Naive thymus-derived CD4-positive, alpha-beta T cell (primary cell): ENCODE measurements around the gene CTDSP2. TPM values are rescaled to one million over a fixed set of nuclear protein-coding genes. Genes with fewer than 3 reads are reported as not detected.

ENCODE experiments used
- ATAC-seq: fragments of 150-1000 bp; cut with Tn5 transposase; 2 replicates; pipeline ENCODE4 v1.10.0; 2021; ENCODE audit warnings: mild to moderate bottlenecking, moderate library complexity
- CTCF ChIA-PET: fragments of 350-600 bp; sonication (Branson Sonifier 250); formaldehyde crosslinking; loops from one replicate; lab custom pipeline; 2021; ENCODE audit warnings: antibody characterized with exemption; lab: Charles Lee
- POLR2A ChIA-PET: fragments of 350-600 bp; sonication (Branson Sonifier 250); formaldehyde crosslinking; loops from one replicate; lab custom pipeline; 2021; ENCODE audit warnings: antibody characterized with exemption, inconsistent platforms; lab: Charles Lee
- DNase-seq, 9 donors: peaks; one replicate each; pipeline versions ENCODE4 v3.0.0 to v3.0.0-alpha.2; 2020 to 2022; ENCODE audit warnings: mixed read lengths in 1 of 9
- H3K27ac ChIP-seq: one replicate; pipeline ENCODE4 v1.7.0; 2013; ENCODE audit warnings: mild to moderate bottlenecking, low read depth, low read length, moderate library complexity
- H3K27me3 ChIP-seq, 2 donors: one replicate each; pipeline ENCODE4 v1.7.0; 2013; ENCODE audit warnings: low read length in 2 of 2, mild to moderate bottlenecking in 2 of 2, moderate library complexity in 2 of 2; ENCODE audit not compliant: control insufficient read depth in 2 of 2, insufficient read depth in 2 of 2
- H3K36me3 ChIP-seq, 3 experiments: 1 replicate in 2 of 3; 2 replicates in 1 of 3; pipeline ENCODE4 v1.7.0; 2013; ENCODE audit warnings: low read length in 3 of 3, mild to moderate bottlenecking in 3 of 3, moderate library complexity in 1 of 3; ENCODE audit not compliant: insufficient read depth in 3 of 3, control insufficient read depth in 2 of 3
- H3K4me1 ChIP-seq, 2 donors: one replicate each; pipeline ENCODE4 v1.7.0; 2013; ENCODE audit warnings: low read length in 2 of 2, mild to moderate bottlenecking in 2 of 2, moderate library complexity in 1 of 2; ENCODE audit not compliant: control insufficient read depth in 2 of 2, insufficient read depth in 2 of 2
- H3K4me3 ChIP-seq: 2 replicates; pipeline ENCODE4 v1.7.0; 2013; ENCODE audit warnings: mild to moderate bottlenecking, low read length
- H3K9me3 ChIP-seq, 3 experiments: 1 replicate in 2 of 3; 2 replicates in 1 of 3; pipeline ENCODE4 v1.7.0; 2013; ENCODE audit warnings: low read length in 3 of 3; ENCODE audit not compliant: control insufficient read depth in 2 of 3
- H3K27ac Mint-ChIP-seq, 9 donors: one replicate each; pipeline ENCODE4 v1.8.0; 2020 to 2022; ENCODE audit warnings: mixed read lengths in 9 of 9, mild to moderate bottlenecking in 8 of 9, moderate library complexity in 5 of 9, inconsistent platforms in 2 of 9
- H3K27me3 Mint-ChIP-seq, 5 donors: one replicate each; pipeline ENCODE4 v1.8.0; 2021 to 2022; ENCODE audit warnings: mixed read lengths in 5 of 5, mild to moderate bottlenecking in 1 of 5
- H3K36me3 Mint-ChIP-seq, 5 donors: one replicate each; pipeline ENCODE4 v1.8.0; 2020 to 2022; ENCODE audit warnings: mixed read lengths in 5 of 5, mild to moderate bottlenecking in 3 of 5, inconsistent platforms in 1 of 5
- H3K4me1 Mint-ChIP-seq, 7 donors: one replicate each; pipeline ENCODE4 v1.8.0; 2020 to 2022; ENCODE audit warnings: mixed read lengths in 7 of 7, mild to moderate bottlenecking in 3 of 7, inconsistent platforms in 1 of 7
- H3K4me3 Mint-ChIP-seq, 10 donors: one replicate each; pipeline ENCODE4 v1.8.0; 2020 to 2022; ENCODE audit warnings: mild to moderate bottlenecking in 10 of 10, mixed read lengths in 10 of 10, moderate library complexity in 6 of 10, inconsistent platforms in 2 of 10
- H3K9me3 Mint-ChIP-seq, 11 donors: one replicate each; pipeline ENCODE4 v1.8.0; 2020 to 2022; ENCODE audit warnings: mixed read lengths in 11 of 11, mild to moderate bottlenecking in 4 of 11, inconsistent platforms in 1 of 11, moderate library complexity in 1 of 11
- intact Hi-C, 2 donors: fragments of 100-400 bp; cut with micrococcal nuclease; formaldehyde crosslinking; loops; one replicate each; pipeline ENCODE4 v1.15.1; 2023
- polyA plus RNA-seq, 2 donors: library from polyadenylated mRNA; unstranded; fragments of 300-500 nt; fragmentation: Illumina TruSeq; gene quantifications; one replicate each; pipeline ENCODE4 v1.2.3, GENCODE V29; 2021
- total RNA-seq, 6 experiments: library from RNA in 5 of 6; stranded (reverse) in 5 of 6; gene quantifications; 1 replicate in 5 of 6; 2 replicates in 1 of 6; pipeline ENCODE4 v1.2.3 and lab custom pipeline; 2021 to 2026

Gene CTDSP2
- total and polyA plus RNA-seq, 7 experiments from 2014 or later, result 86.9 to 295 (median 130) TPM

- Histone ChIP-seq H3K4me3 (no peak overlapping the region), H3K36me3 (no peaks in the 10 kb centered on the region), H3K4me1 (peaks cover 23 to 46% of the 10 kb centered on the region in 2 donors), H3K27ac (no peak overlapping the region), H3K9me3 (no peaks in the 10 kb centered on the region), H3K27me3 (no peaks in the 10 kb centered on the region)
- ATAC-seq (no peak), DNase-seq (no peak)
- H3K4me3 Mint-ChIP-seq, result peak overlapping the region in 4 of 10 donors; percentile 18 to 88 (median 59)
- H3K36me3 Mint-ChIP-seq, result no peaks in the 10 kb centered on the region
- intact Hi-C loops, result no loop called here
- ChIA-PET CTCF (interaction anchor here (0.6 to 4.0 kb wide), 4 partner anchors 9 to 126 kb away, joined by 3 to 39 read pairs (median 6); no protein-coding TSS in a partner anchor), POLR2A (interaction anchor here (0.7 to 3.6 kb wide), 3 partner anchors 10 to 110 kb away, joined by 3 to 27 read pairs (median 8); partner anchors contain the start of gene TSFM)
- H3K27me3 Mint-ChIP-seq, result peaks cover 0 to 6% (median 0%) of the 10 kb centered on the region in 5 donors
- H3K9me3 Mint-ChIP-seq, result no peaks in the 10 kb centered on the region
- peaks cover 30 to 47% (median 46%) of the 10 kb centered on the region in 7 donors for H3K4me1 Mint-ChIP-seq
- peak overlapping the region in 4 of 9 donors; percentile 39 to 94 (median 68) for H3K27ac Mint-ChIP-seq
Measured at GRCh38 chr12:57893431-57894353, 47.2 kb upstream of the CTDSP2 start.

GRCh38 chr12:57892232-57892972 lies 45.9 kb upstream of the CTDSP2 start:
- no peak overlapping the region for H3K27ac ChIP-seq
- CTCF ChIA-PET, result interaction anchor here (2.6 kb wide), 1 partner anchor 10 kb away, joined by 7 read pairs; no protein-coding TSS in a partner anchor
- H3K4me3 ChIP-seq, result no peak overlapping the region
- H3K27me3 Mint-ChIP-seq, result peaks cover 0 to 6% (median 0%) of the 10 kb centered on the region in 5 donors
- POLR2A ChIA-PET, result no interaction called here
- no peak overlapping the region for H3K4me3 Mint-ChIP-seq
- H3K9me3 Mint-ChIP-seq, result no peaks in the 10 kb centered on the region
- no peaks in the 10 kb centered on the region for H3K36me3 Mint-ChIP-seq
- peaks cover 18 to 40% of the 10 kb centered on the region in 2 donors for H3K4me1 ChIP-seq
- no peak overlapping the region for H3K27ac Mint-ChIP-seq
- H3K9me3 ChIP-seq, result no peaks in the 10 kb centered on the region
- H3K4me1 Mint-ChIP-seq, result peaks cover 21 to 46% (median 42%) of the 10 kb centered on the region in 7 donors
- intact Hi-C loops, result no loop called here
- H3K36me3 ChIP-seq, result no peaks in the 10 kb centered on the region
- no peak for DNase-seq
- no peaks in the 10 kb centered on the region for H3K27me3 ChIP-seq
- no peak for ATAC-seq

- intact Hi-C loops, result no loop called here
- Histone ChIP-seq H3K36me3 (no peaks in the 10 kb centered on the region), H3K4me3 (no peak overlapping the region), H3K27ac (no peak overlapping the region), H3K27me3 (no peaks in the 10 kb centered on the region), H3K4me1 (peaks cover 13 to 33% of the 10 kb centered on the region in 2 donors), H3K9me3 (no peaks in the 10 kb centered on the region)
- Mint-ChIP-seq H3K4me3 (no peak overlapping the region), H3K27me3 (peaks cover 0 to 6% (median 0%) of the 10 kb centered on the region in 5 donors), H3K9me3 (no peaks in the 10 kb centered on the region), H3K27ac (peak overlapping the region in 1 of 9 donors; percentile 31), H3K4me1 (peaks cover 15 to 38% (median 35%) of the 10 kb centered on the region in 7 donors), H3K36me3 (no peaks in the 10 kb centered on the region)
- CTCF ChIA-PET, result no interaction called here
- no peak for DNase-seq
- no peak for ATAC-seq
- POLR2A ChIA-PET, result no interaction called here
Measured at GRCh38 chr12:57891542-57892228, 45.2 kb upstream of the CTDSP2 start.

- no peak for DNase-seq
- Histone ChIP-seq H3K4me1 (peaks cover 13 to 24% of the 10 kb centered on the region in 2 donors), H3K9me3 (peaks cover 0 to 7% (median 0%) of the 10 kb centered on the region in 3 experiments), H3K36me3 (no peaks in the 10 kb centered on the region), H3K27ac (no peak overlapping the region), H3K4me3 (no peak overlapping the region), H3K27me3 (no peaks in the 10 kb centered on the region)
- ChIA-PET POLR2A (interaction anchor here (1.3 kb wide), 1 partner anchor 25 kb away, joined by 4 read pairs; no protein-coding TSS in a partner anchor), CTCF (interaction anchor here (1.1 to 2.2 kb wide), 2 partner anchors 14 to 87 kb away, joined by 3 to 8 read pairs; no protein-coding TSS in a partner anchor)
- ATAC-seq, result no peak
- peaks cover 0 to 4% (median 0%) of the 10 kb centered on the region in 5 donors for H3K27me3 Mint-ChIP-seq
- H3K4me1 Mint-ChIP-seq, result peaks cover 10 to 33% (median 25%) of the 10 kb centered on the region in 7 donors
- peaks cover 0 to 10% (median 0%) of the 10 kb centered on the region in 11 donors for H3K9me3 Mint-ChIP-seq
- no peak overlapping the region for H3K4me3 Mint-ChIP-seq
- intact Hi-C loops, result no loop called here
- peak overlapping the region in 3 of 9 donors; percentile 8 to 75 (median 67) for H3K27ac Mint-ChIP-seq
- no peaks in the 10 kb centered on the region for H3K36me3 Mint-ChIP-seq
Measured at GRCh38 chr12:57890191-57891115, 43.9 kb upstream of the CTDSP2 start.

- ATAC-seq (no peak), DNase-seq (no peak)
- ChIA-PET POLR2A (interaction anchor here (1.3 to 1.7 kb wide), 2 partner anchors 8 to 24 kb away, joined by 4 to 5 read pairs; no protein-coding TSS in a partner anchor), CTCF (interaction anchor here (1.0 to 2.2 kb wide), 4 partner anchors 9 to 86 kb away, joined by 3 to 8 read pairs (median 4); no protein-coding TSS in a partner anchor)
- no peak overlapping the region for H3K4me3 ChIP-seq
- intact Hi-C loops, result no loop called here
- H3K27me3 ChIP-seq, result no peaks in the 10 kb centered on the region
- H3K9me3 ChIP-seq, result peaks cover 0 to 11% (median 0%) of the 10 kb centered on the region in 3 experiments
- peaks cover 11 to 15% of the 10 kb centered on the region in 2 donors for H3K4me1 ChIP-seq
- H3K9me3 Mint-ChIP-seq, result peaks cover 0 to 13% (median 0%) of the 10 kb centered on the region in 11 donors
- H3K4me1 Mint-ChIP-seq, result peaks cover 10 to 24% (median 16%) of the 10 kb centered on the region in 7 donors
- H3K36me3 ChIP-seq, result no peaks in the 10 kb centered on the region
- H3K27me3 Mint-ChIP-seq, result peaks cover 0 to 4% (median 0%) of the 10 kb centered on the region in 5 donors
- H3K27ac ChIP-seq, result no peak overlapping the region
- H3K27ac Mint-ChIP-seq, result peak overlapping the region in 4 of 9 donors; percentile 23 to 75 (median 52)
- no peaks in the 10 kb centered on the region for H3K36me3 Mint-ChIP-seq
- H3K4me3 Mint-ChIP-seq, result no peak overlapping the region
Measured at GRCh38 chr12:57889500-57889989, 43.0 kb upstream of the CTDSP2 start.
